ENCODE measurements around the gene CELF1. TPM values are rescaled to one million over a fixed set of nuclear protein-coding genes. Genes with fewer than 3 reads are reported as not detected.
A peak's percentile ranks its signal among the peaks of the same experiment; 100 is the strongest.
"Not testable (repeated sequence)": the region's sequence is repeated elsewhere in the genome, so short reads cannot be mapped to it uniquely, and the experiment has no call there.

The CELF1 gene
- total RNA-seq, 1 donor from 2014 or later, result 180 TPM

GRCh38 chr11:47558695-47559094 is 5.8 kb upstream of the CELF1 start:
- no peak for TF ChIP-seq CTCF (conservative IDR thresholded peaks at IDR 0.05)
- H3K9me3 Mint-ChIP-seq, result no peaks in the 10 kb centered on the region
- no peak overlapping the region for H3K27ac Mint-ChIP-seq (ENCODE audit: unreplicated experiment)
- H3K36me3 Mint-ChIP-seq (ENCODE audit: low read depth), result no peaks in the 10 kb centered on the region
- DNase-seq (ENCODE audit: low read depth, low spot score), result no peak
- H3K4me1 Mint-ChIP-seq, result peaks cover 3% of the 10 kb centered on the region
- no peaks in the 10 kb centered on the region for H3K27me3 Mint-ChIP-seq (ENCODE audit: low read depth)
- no peak overlapping the region for H3K4me3 Mint-ChIP-seq

- H3K27ac Mint-ChIP-seq (ENCODE audit: unreplicated experiment); H3K36me3 Mint-ChIP-seq (ENCODE audit: low read depth); H3K4me3 Mint-ChIP-seq; H3K9me3 Mint-ChIP-seq; H3K27me3 Mint-ChIP-seq (ENCODE audit: low read depth); DNase-seq (ENCODE audit: low read depth, low spot score): not testable (repeated sequence)
- peaks cover 14% of the 10 kb centered on the region for H3K4me1 Mint-ChIP-seq
These were observed 4.1 kb upstream of the CELF1 start for GRCh38 chr11:47557004-47557403.

- H3K4me3 Mint-ChIP-seq, result peak overlapping the region; percentile 99
- TF ChIP-seq CTCF (conservative IDR thresholded peaks at IDR 0.05), result no peak
- H3K27me3 Mint-ChIP-seq (ENCODE audit: low read depth), result no peaks in the 10 kb centered on the region
- H3K9me3 Mint-ChIP-seq, result no peaks in the 10 kb centered on the region
- peak overlapping the region; percentile 99 for H3K27ac Mint-ChIP-seq (ENCODE audit: unreplicated experiment)
- DNase-seq (ENCODE audit: low read depth, low spot score), result no peak
- peaks cover 36% of the 10 kb centered on the region for H3K4me1 Mint-ChIP-seq
- H3K36me3 Mint-ChIP-seq (ENCODE audit: low read depth), result peaks cover 4% of the 10 kb centered on the region
These were observed 443 bp upstream of the CELF1 start for GRCh38 chr11:47553406-47553743.

- Mint-ChIP-seq H3K27me3 (ENCODE audit: low read depth) (no peaks in the 10 kb centered on the region), H3K4me3 (peak overlapping the region; percentile 99), H3K9me3 (no peaks in the 10 kb centered on the region), H3K36me3 (ENCODE audit: low read depth) (peaks cover 6% of the 10 kb centered on the region), H3K4me1 (peaks cover 40% of the 10 kb centered on the region), H3K27ac (ENCODE audit: unreplicated experiment) (peak overlapping the region; percentile 99)
- no peak for TF ChIP-seq CTCF (conservative IDR thresholded peaks at IDR 0.05)
- DNase-seq (ENCODE audit: low read depth, low spot score), result peak; percentile 20
These were observed 821 bp downstream of the CELF1 start for GRCh38 chr11:47552056-47552565.

- no peak overlapping the region for H3K27ac Mint-ChIP-seq (ENCODE audit: unreplicated experiment)
- H3K36me3 Mint-ChIP-seq (ENCODE audit: low read depth), result peaks cover 6% of the 10 kb centered on the region
- no peaks in the 10 kb centered on the region for H3K9me3 Mint-ChIP-seq
- no peak for DNase-seq (ENCODE audit: low read depth, low spot score)
- H3K4me3 Mint-ChIP-seq, result peak overlapping the region; percentile 99
- TF ChIP-seq CTCF (conservative IDR thresholded peaks at IDR 0.05), result peak; percentile 52
- H3K4me1 Mint-ChIP-seq, result peaks cover 42% of the 10 kb centered on the region
- no peaks in the 10 kb centered on the region for H3K27me3 Mint-ChIP-seq (ENCODE audit: low read depth)
These were observed 1.8 kb downstream of the CELF1 start for GRCh38 chr11:47551086-47551485.

GRCh38 chr11:47550288-47551047 is 2.5 kb downstream of the CELF1 start:
- Mint-ChIP-seq H3K4me1 (peaks cover 42% of the 10 kb centered on the region), H3K27me3 (ENCODE audit: low read depth) (no peaks in the 10 kb centered on the region), H3K9me3 (no peaks in the 10 kb centered on the region), H3K27ac (ENCODE audit: unreplicated experiment) (no peak overlapping the region), H3K36me3 (ENCODE audit: low read depth) (peaks cover 6% of the 10 kb centered on the region), H3K4me3 (peak overlapping the region; percentile 99)
- TF ChIP-seq CTCF (conservative IDR thresholded peaks at IDR 0.05), result no peak
- DNase-seq (ENCODE audit: low read depth, low spot score), result no peak

GRCh38 chr11:47546274-47546673 is 6.7 kb downstream of the CELF1 start:
- Mint-ChIP-seq H3K4me1 (peaks cover 30% of the 10 kb centered on the region), H3K4me3 (peak overlapping the region; percentile 19)
- not testable (repeated sequence) for H3K36me3 Mint-ChIP-seq (ENCODE audit: low read depth); H3K27ac Mint-ChIP-seq (ENCODE audit: unreplicated experiment); H3K9me3 Mint-ChIP-seq; DNase-seq (ENCODE audit: low read depth, low spot score); H3K27me3 Mint-ChIP-seq (ENCODE audit: low read depth)
